ENCODE data around the gene LRCH1. TPM values are rescaled to one million over a fixed set of nuclear protein-coding genes. Genes with fewer than 3 reads are reported as not detected.
A peak's percentile ranks its signal among the peaks of the same experiment; 100 is the strongest.

Gene LRCH1
- total RNA-seq, 2 donors from 2014 or later: 14.7 to 15.3 TPM

- Mint-ChIP-seq H3K27me3 (no peaks in the 10 kb centered on the region), H3K4me3 (no peak overlapping the region), H3K36me3 (ENCODE audit: low read depth) (no peaks in the 10 kb centered on the region), H3K27ac (no peak overlapping the region), H3K4me1 (peaks cover 35% of the 10 kb centered on the region), H3K9me3 (no peaks in the 10 kb centered on the region)
- ATAC-seq (replicated peaks): no peak
Observed at GRCh38 chr13:46631179-46631542, 78.2 kb downstream of the LRCH1 start.

- Mint-ChIP-seq H3K27me3 (no peaks in the 10 kb centered on the region), H3K4me1 (peaks cover 40% of the 10 kb centered on the region), H3K4me3 (no peak overlapping the region), H3K9me3 (peaks cover 5% of the 10 kb centered on the region), H3K36me3 (ENCODE audit: low read depth) (no peaks in the 10 kb centered on the region), H3K27ac (no peak overlapping the region)
- ATAC-seq (replicated peaks): no peak
Observed at GRCh38 chr13:46632176-46632575, 79.2 kb downstream of the LRCH1 start.

- Mint-ChIP-seq H3K9me3 (peaks cover 5% of the 10 kb centered on the region), H3K27ac (no peak overlapping the region), H3K36me3 (ENCODE audit: low read depth) (no peaks in the 10 kb centered on the region), H3K27me3 (no peaks in the 10 kb centered on the region), H3K4me3 (no peak overlapping the region), H3K4me1 (peaks cover 31% of the 10 kb centered on the region)
- ATAC-seq (replicated peaks): no peak
Observed at GRCh38 chr13:46633416-46633815, 80.4 kb downstream of the LRCH1 start.

DNA sequence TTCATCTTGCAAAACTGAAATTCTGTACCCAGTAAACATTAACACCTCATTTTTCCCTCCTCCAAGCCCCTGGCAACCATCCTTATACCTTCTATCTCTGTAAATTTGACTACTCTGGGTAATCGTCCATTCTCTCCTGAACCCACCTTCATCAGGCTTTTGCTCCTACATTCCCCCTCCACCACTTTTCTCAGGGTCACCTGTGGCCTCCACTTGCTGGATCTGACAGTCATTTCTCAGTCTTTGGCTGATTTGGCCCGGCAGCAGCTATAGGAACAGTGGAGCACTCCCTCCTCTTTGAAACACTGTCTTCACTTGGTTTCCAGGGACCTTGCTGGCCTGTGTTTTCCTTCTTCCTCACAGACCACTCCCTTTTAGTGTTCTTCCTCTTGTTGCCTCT is 83.5 kb downstream of the LRCH1 start:
- no peak for ATAC-seq (replicated peaks)
- H3K4me1 Mint-ChIP-seq: peaks cover 24% of the 10 kb centered on the region
- H3K9me3 Mint-ChIP-seq: peaks cover 5% of the 10 kb centered on the region

DNA sequence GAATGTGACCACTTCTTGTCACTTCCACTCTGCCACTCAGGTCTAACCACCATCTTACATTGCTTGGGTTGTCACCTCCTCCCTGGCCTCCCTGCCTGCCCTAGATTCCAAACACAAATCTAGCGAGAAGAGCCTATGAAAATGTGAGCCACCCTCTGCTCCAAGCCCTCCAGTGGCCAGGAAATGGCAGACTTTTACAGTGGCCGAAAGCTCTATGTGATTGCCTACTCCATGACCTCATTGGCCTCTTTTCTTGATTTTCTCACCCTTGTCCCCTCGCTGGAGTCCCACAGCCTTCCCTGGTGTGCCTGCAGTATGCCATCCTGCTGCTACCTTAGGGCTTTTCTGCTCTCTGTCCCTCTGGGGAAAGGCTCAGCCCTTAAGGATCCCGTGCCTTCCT is 84.2 kb downstream of the LRCH1 start:
- H3K36me3 Mint-ChIP-seq (ENCODE audit: low read depth): no peaks in the 10 kb centered on the region
- no peak overlapping the region for H3K27ac Mint-ChIP-seq
- peaks cover 5% of the 10 kb centered on the region for H3K9me3 Mint-ChIP-seq
- ATAC-seq (replicated peaks): no peak
- H3K4me3 Mint-ChIP-seq: no peak overlapping the region
- no peaks in the 10 kb centered on the region for H3K27me3 Mint-ChIP-seq
- H3K4me1 Mint-ChIP-seq: peaks cover 28% of the 10 kb centered on the region

More for the DNA sequence above, 83.5 kb downstream of the LRCH1 start:
- H3K4me3 Mint-ChIP-seq: no peak overlapping the region
- no peak overlapping the region for H3K27ac Mint-ChIP-seq
- no peaks in the 10 kb centered on the region for H3K27me3 Mint-ChIP-seq
- no peaks in the 10 kb centered on the region for H3K36me3 Mint-ChIP-seq (ENCODE audit: low read depth)

GRCh38 chr13:46638262-46638661 is 85.3 kb downstream of the LRCH1 start:
- Mint-ChIP-seq H3K36me3 (ENCODE audit: low read depth) (no peaks in the 10 kb centered on the region), H3K4me1 (peaks cover 33% of the 10 kb centered on the region), H3K9me3 (peaks cover 5% of the 10 kb centered on the region), H3K4me3 (no peak overlapping the region), H3K27ac (no peak overlapping the region), H3K27me3 (no peaks in the 10 kb centered on the region)
- no peak for ATAC-seq (replicated peaks)

- H3K4me3 Mint-ChIP-seq: no peak overlapping the region
- peak; percentile 43 for ATAC-seq (replicated peaks)
- peaks cover 5% of the 10 kb centered on the region for H3K9me3 Mint-ChIP-seq
- no peak overlapping the region for H3K27ac Mint-ChIP-seq
- H3K27me3 Mint-ChIP-seq: no peaks in the 10 kb centered on the region
- H3K36me3 Mint-ChIP-seq (ENCODE audit: low read depth): no peaks in the 10 kb centered on the region
- H3K4me1 Mint-ChIP-seq: peaks cover 35% of the 10 kb centered on the region
Observed at GRCh38 chr13:46639033-46639981, 86.3 kb downstream of the LRCH1 start.

- no peak overlapping the region for H3K4me3 Mint-ChIP-seq
- peaks cover 32% of the 10 kb centered on the region for H3K4me1 Mint-ChIP-seq
- H3K9me3 Mint-ChIP-seq: peaks cover 5% of the 10 kb centered on the region
- no peak for ATAC-seq (replicated peaks)
- no peaks in the 10 kb centered on the region for H3K27me3 Mint-ChIP-seq
- no peaks in the 10 kb centered on the region for H3K36me3 Mint-ChIP-seq (ENCODE audit: low read depth)
- H3K27ac Mint-ChIP-seq: no peak overlapping the region
Observed at GRCh38 chr13:46640843-46641242, 87.9 kb downstream of the LRCH1 start.

GRCh38 chr13:46641274-46642081 is 88.5 kb downstream of the LRCH1 start:
- Mint-ChIP-seq H3K4me3 (no peak overlapping the region), H3K4me1 (peaks cover 28% of the 10 kb centered on the region), H3K36me3 (ENCODE audit: low read depth) (no peaks in the 10 kb centered on the region), H3K27me3 (no peaks in the 10 kb centered on the region), H3K27ac (no peak overlapping the region), H3K9me3 (peaks cover 3% of the 10 kb centered on the region)
- ATAC-seq (replicated peaks): no peak

DNA sequence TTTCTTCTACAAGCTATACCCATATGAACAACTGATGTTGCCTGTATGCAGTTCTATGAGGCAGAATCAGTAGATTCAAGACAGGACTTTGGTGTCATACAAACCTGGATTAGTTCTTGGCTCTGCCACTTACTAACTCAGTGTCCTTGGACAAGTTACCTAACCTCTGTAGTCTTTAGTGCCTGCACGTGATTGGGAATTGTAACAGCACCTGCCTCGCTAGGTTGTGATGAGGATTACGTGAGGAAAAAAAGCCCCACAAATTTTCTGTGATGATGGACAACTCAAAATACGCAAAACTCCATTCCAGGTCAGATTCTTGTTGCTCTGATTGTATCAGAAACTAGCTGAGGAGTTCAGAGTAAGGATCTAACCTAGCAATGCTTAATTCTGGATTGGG is 89.3 kb downstream of the LRCH1 start:
- Mint-ChIP-seq H3K4me1 (peaks cover 21% of the 10 kb centered on the region), H3K27ac (no peak overlapping the region), H3K4me3 (no peak overlapping the region), H3K36me3 (ENCODE audit: low read depth) (no peaks in the 10 kb centered on the region), H3K9me3 (no peaks in the 10 kb centered on the region), H3K27me3 (no peaks in the 10 kb centered on the region)
- no peak for ATAC-seq (replicated peaks)

- no peak for ATAC-seq (replicated peaks)
- no peaks in the 10 kb centered on the region for H3K9me3 Mint-ChIP-seq
- no peak overlapping the region for H3K27ac Mint-ChIP-seq
- H3K27me3 Mint-ChIP-seq: no peaks in the 10 kb centered on the region
- H3K4me3 Mint-ChIP-seq: no peak overlapping the region
- H3K4me1 Mint-ChIP-seq: peaks cover 25% of the 10 kb centered on the region
- no peaks in the 10 kb centered on the region for H3K36me3 Mint-ChIP-seq (ENCODE audit: low read depth)
Observed at GRCh38 chr13:46643165-46643777, 90.3 kb downstream of the LRCH1 start.

DNA sequence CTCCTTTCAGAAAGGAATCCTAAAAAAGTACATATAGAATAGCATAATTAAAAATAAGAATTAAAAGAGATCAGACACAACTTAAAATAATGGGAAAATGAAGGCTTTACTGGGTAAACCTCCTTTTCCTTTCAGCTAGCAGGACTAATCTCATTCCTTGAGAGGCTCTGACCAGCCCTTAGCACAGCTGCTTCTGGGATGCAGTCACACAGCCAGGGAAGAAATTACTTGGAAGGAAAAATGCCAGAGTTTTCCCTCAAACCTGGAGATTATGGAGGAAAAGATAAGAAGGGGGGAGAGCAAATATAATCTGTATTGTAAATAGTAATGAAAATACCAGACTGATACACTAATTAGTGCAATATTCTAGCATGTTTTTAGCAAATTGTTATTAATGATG is 91.8 kb downstream of the LRCH1 start:
- Mint-ChIP-seq H3K4me3 (no peak overlapping the region), H3K27ac (no peak overlapping the region), H3K36me3 (ENCODE audit: low read depth) (no peaks in the 10 kb centered on the region), H3K9me3 (no peaks in the 10 kb centered on the region), H3K27me3 (no peaks in the 10 kb centered on the region), H3K4me1 (peaks cover 24% of the 10 kb centered on the region)
- no peak for ATAC-seq (replicated peaks)

DNA sequence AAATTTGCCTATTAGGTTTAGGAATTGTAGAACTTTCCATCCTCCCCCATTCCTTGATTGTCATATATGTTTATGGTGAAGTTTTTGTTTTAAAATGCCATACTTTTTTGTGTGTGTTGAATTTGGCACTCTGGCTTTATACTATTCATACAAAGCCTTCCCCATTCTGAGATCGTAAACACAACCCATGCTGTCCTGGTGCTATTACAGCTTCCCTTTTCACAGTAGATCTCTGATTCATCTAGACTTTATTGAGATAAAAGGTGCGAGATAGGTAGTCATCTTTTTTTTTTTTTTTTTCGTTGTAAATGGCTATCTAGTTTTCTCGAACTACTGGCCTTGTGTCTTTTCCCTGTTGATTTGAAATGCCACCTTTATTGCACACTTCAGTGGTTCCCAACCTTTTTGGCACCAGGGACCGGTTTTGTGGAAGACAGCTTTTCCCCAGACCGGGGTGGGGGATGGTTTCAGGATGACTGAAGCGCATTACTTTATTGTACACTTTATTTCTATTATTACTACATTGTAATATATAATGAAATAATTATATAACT is 94.6 kb downstream of the LRCH1 start:
- H3K27ac Mint-ChIP-seq: no peak overlapping the region
- no peak overlapping the region for H3K4me3 Mint-ChIP-seq
- H3K9me3 Mint-ChIP-seq: no peaks in the 10 kb centered on the region
- peaks cover 21% of the 10 kb centered on the region for H3K4me1 Mint-ChIP-seq
- H3K27me3 Mint-ChIP-seq: no peaks in the 10 kb centered on the region
- ATAC-seq (replicated peaks): no peak
- peaks cover 18% of the 10 kb centered on the region for H3K36me3 Mint-ChIP-seq (ENCODE audit: low read depth)

- Mint-ChIP-seq H3K27me3 (no peaks in the 10 kb centered on the region), H3K36me3 (ENCODE audit: low read depth) (peaks cover 24% of the 10 kb centered on the region), H3K4me3 (no peak overlapping the region), H3K9me3 (no peaks in the 10 kb centered on the region), H3K4me1 (peaks cover 16% of the 10 kb centered on the region), H3K27ac (no peak overlapping the region)
- peak; percentile 62 for ATAC-seq (replicated peaks)
Observed at GRCh38 chr13:46648166-46648607, 95.2 kb downstream of the LRCH1 start.
